ENCODE data around the gene S100A8.

DNA sequence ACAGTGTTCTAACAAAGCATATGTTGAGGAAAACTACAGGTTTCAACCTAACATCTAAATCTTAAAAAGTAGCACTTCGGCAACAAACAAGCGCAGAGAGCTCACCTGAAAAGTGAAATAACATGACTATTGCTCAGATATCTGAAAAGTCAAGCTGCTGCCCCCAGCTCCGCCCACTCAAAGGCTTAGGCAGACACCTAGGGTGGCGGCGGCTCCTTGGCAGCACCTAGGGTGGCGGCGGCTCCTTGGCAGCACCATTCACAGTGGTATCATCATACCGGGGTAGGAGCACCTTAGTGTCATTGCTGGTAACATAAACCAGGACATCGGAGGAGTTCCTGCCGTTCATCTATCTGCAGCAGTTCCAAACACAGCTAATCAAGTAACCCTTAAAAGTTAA is 11.3 kb downstream of the S100A8 start:
- TF ChIP-seq, protein P1, sequence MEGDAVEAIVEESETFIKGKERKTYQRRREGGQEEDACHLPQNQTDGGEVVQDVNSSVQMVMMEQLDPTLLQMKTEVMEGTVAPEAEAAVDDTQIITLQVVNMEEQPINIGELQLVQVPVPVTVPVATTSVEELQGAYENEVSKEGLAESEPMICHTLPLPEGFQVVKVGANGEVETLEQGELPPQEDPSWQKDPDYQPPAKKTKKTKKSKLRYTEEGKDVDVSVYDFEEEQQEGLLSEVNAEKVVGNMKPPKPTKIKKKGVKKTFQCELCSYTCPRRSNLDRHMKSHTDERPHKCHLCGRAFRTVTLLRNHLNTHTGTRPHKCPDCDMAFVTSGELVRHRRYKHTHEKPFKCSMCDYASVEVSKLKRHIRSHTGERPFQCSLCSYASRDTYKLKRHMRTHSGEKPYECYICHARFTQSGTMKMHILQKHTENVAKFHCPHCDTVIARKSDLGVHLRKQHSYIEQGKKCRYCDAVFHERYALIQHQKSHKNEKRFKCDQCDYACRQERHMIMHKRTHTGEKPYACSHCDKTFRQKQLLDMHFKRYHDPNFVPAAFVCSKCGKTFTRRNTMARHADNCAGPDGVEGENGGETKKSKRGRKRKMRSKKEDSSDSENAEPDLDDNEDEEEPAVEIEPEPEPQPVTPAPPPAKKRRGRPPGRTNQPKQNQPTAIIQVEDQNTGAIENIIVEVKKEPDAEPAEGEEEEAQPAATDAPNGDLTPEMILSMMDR (IDR thresholded peaks at IDR 0.05; ENCODE audit: insufficient read depth, low read length, poor library complexity, severe bottlenecking): no peak
- TF ChIP-seq EZH2phosphoT487 (conservative IDR thresholded peaks at IDR 0.05; ENCODE audit: low read length): no peak
